Activated gamma-delta T cell treated with Interleukin-2 at 50 U/mL for 16 hours (primary cell): ENCODE measurements around the gene ANKRD31.
A peak's percentile ranks its signal among the peaks of the same experiment; 100 is the strongest.

Source experiments
- DNase-seq: peaks from one replicate; pipeline ENCODE4 v3.0.0-alpha.2; 2020

ANKRD31 gene

DNA sequence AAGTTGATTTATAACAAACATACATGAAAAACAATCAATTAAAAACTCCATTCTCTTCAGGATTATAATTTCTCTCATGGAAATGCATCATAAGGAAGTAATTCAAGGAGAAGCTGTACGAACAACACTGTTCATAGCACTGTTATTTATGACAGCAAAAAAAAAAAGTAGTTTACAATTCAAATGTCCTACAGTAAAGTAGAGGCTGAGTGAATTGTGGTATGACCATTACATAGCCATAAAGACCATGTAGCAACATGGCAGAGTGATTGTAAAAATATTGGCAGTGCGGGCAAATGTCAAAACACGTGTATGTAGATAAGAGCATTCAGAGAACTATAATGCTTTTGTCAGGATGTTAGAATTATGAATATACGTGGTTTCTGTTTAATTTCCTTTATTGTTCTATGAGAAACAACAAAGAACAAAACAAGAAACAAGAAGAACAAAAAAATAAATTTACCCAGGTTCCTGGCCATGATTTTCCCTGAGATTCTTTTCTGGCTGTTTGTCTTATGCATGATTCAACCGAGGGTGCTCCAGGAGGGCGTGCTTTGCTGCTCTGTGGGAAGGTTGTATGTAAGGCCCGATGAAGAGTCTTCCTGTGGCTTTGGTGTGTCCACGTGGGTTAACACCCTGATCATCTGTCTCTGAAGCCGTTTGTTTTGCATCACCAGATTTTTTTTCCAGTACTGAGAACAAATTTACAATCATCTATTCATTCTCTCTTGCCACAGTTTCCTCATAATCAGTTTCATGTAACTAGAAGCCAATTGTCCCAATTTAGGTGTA lies 213.1 kb downstream of the ANKRD31 start:
- peak; percentile 32 for DNase-seq

DNA sequence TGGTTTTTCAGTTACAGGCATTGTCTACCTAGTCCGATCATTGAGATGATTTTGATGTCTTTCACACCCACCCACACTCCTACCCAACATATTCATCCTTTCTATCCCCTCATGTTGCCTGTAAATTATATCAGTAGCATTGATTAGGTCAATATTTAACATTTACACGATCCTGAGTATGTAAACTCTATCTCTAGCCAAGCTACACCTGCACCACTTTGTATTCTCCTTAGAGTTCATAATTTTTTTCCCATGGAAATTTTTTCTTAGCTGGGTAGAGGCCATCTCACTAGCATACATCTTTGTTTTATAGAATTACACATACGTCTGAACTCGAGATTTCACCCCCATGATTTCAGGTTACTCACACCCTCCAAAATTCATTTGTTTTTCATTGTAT lies 214.9 kb downstream of the ANKRD31 start:
- no peak for DNase-seq

DNA sequence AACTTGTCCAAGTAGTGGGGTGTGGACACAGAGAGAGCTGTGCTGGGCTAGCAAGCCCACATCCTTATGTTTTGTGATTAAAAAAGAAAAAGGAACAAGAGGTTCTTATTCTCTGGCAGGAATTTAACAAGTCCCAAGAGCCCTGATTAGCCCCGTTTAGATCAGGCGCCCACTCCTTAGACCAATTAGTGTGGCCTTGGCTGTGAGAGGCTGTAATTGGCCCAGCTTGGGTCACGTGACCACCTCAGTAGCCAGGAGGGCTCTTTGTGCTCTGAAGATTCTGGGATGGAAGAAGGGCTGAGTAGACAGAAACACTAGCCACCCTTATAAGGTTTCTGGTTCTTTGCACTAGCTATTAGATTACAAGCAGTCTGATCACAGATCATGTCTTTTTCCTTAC lies 215.5 kb downstream of the ANKRD31 start:
- no peak for DNase-seq

DNA sequence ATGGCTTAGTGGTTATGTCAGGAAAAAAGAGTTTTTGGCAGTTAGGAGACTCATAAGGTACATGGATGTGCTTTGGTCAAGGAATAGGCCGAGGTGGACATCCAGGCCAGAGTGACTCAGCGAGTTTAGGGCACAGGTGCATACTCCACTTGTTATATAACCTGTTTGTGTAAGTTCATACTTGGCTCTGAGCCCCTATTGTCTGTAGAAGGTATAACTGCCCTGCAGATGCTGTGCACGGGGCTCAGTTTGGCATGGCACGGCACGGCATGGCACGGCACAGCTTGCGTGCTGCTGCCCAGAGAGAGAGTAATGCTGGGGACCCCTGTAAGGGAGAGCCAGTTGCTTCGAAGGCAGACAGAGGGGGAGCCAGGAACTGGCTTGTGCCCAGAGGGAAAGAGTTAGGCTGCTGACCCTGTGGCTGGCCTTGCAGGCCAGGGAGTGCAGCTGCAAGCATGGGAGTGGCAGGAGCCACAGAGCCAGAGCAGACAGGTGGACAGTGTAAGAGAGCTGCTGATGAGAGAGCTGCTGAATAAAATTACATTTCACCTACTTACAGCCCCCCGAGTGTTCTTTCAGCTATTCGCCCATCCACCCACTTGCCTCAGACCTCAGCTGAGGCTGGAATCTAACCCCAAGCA lies 216.5 kb downstream of the ANKRD31 start:
- no peak for DNase-seq

DNA sequence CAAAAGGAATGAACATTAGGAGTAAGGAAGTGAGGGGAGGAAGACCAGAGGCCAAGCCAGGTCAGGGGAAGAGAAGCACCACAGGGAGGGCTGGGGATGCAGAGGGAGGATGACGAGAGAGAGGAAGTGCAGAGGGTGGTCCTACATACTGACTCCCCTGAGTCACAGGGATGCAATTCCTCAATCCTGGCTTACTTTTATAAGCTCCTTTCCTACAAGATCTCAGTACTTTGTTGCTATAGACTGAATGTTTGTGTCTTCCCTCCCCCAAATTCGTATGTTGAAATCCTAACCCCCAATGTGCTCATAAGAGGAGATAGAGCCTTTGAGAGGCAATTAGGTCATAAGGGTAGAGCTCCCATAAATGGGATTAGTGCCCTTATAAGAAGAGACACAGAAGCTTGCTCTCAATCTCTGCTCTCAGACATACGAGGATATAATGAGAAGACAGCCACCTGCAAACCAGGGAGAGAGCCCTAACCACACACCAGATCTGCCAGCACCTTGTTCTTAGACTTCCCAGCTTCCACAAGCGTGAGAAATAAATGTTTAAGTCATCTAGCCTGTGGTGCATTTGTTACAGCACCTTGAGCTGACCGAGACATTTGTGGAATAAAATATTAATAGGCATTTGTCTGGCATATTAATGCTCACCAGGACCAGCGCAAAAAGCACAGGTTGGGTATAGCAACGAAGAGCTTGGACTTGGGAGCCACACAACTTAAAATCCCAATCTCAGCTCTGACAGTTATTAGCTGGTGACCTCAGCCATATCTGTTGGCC lies 217.7 kb downstream of the ANKRD31 start:
- DNase-seq: no peak
